Motor neuron (in vitro differentiated cells): ENCODE results near the gene GFRA4. TPM values are rescaled to one million over a fixed set of nuclear protein-coding genes. Genes with fewer than 3 reads are reported as not detected.

Experiments
- ATAC-seq, 8 experiments: fragments of 200-7000 bp; cut with Tn5 transposase; replicated peaks in 6 of 8; 2 replicates each; pipeline ENCODE4 v1.8.0; 2021; ENCODE audit warnings: mild to moderate bottlenecking in 8 of 8, moderate library complexity in 8 of 8
- H3K27ac ChIP-seq, 2 donors: fragments of 250-450 bp; sonication (Bioruptor Pico); 2 replicates each; pipeline ENCODE4 v1.9.0; 2021; ENCODE audit warnings: antibody characterized with exemption in 2 of 2, mild to moderate bottlenecking in 2 of 2, moderate library complexity in 1 of 2
- H3K4me1 ChIP-seq, 2 donors: fragments of 250-450 bp; sonication (Bioruptor Pico); replicated peaks in 1 of 2; 2 replicates each; pipeline ENCODE4 v1.6.1; 2021; ENCODE audit warnings: antibody characterized with exemption in 2 of 2, mild to moderate bottlenecking in 2 of 2, moderate library complexity in 1 of 2
- H3K4me3 ChIP-seq, 5 donors: fragments of 250-450 bp; sonication (Bioruptor Pico); 2 replicates each; pipeline ENCODE4 v1.9.0; 2021; ENCODE audit warnings: antibody characterized with exemption in 5 of 5, mild to moderate bottlenecking in 5 of 5, moderate library complexity in 4 of 5
- WGBS, 10 experiments: fragments of 450-650 bp; shearing (Covaris generic); methylation state at CpG; one replicate each; pipeline ENCODE4 v1.0.0; 2022; 5-methylcytosine and 5-hydroxymethylcytosine counted together
- in situ Hi-C, 9 experiments: fragments of 400-800 bp; cut with MboI; loops; one replicate each; pipeline ENCODE4 v1.15.0; 2021; ENCODE audit warnings: low sequenced_read_pairs in 9 of 9, low pct_unique_long_range_greater_than_20kb in 2 of 9; ENCODE audit not compliant: unreplicated experiment in 9 of 9
- total RNA-seq, 8 experiments: library from RNA; unstranded; fragments of 300-600 nt; gene quantifications; 2 replicates each; pipeline versions ENCODE4 v1.2.3 to v1.2.4, GENCODE V29; 2022

Gene GFRA4
- total RNA-seq, 8 experiments from 2014 or later, result 0.14 TPM; not detected in 7

DNA sequence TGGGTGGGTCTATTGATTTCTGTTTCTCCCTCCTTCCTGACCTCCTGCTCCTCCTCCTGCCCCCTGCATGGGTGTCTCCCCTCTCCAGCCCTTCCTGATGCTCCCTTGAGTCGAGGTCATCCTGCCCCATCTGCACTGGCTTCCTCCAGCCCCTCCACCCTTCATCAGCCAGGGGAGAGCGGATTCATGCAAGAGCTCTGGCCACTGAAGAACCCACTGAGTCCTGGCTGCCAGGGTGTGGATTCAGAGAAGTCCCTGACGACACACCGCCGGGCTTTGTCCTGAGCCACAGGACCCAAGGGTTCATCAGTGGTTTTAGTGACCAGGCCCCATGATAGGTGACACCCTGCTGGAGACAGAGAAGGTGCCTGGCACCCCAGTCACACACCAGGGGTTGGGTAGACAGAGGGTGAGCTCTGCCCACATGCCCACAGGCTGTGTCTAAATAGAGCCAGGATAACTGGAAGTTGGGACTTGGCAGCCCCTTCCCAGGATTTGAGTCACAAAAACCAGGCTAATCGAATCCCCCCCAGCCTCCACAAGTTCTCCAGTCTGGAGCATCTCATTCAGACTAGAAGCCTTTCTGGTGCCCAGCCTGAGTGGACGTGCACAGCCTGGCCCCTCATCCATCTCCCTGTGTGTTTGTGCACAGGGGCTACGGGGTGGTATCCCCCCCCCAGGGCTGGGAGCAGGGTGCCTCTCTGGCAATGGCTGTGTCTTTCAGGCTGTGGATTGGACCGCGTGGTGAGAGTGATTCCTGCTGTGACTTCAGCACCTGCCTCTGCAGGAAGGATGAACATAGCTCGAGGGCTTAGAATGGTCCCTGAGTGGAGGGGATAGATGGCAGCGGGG, 1.2 kb downstream of the GFRA4 start:
- ATAC-seq, result no peak
- in situ Hi-C loops, result no loop called here
- H3K4me1 ChIP-seq, result peaks cover 11 to 12% of the 10 kb centered on the region in 2 donors
- H3K27ac ChIP-seq, result no peak overlapping the region
- no peak overlapping the region for H3K4me3 ChIP-seq
- WGBS, 10 experiments, result 20 to 45% (median 40%) methylated on average over 1 to 3 of the region's 12 CpGs; no CpG with 5 or more reads in 6 of the 10 experiments

- peak in 7 of 8 experiments; percentile 15 to 37 (median 19) for ATAC-seq
- 0 to 100% (median 51%) methylated on average over 1 to 9 of the region's 60 CpGs; no CpG with 5 or more reads in 6 of the 10 experiments for WGBS, 10 experiments
- H3K4me3 ChIP-seq, result peak overlapping the region in 2 of 5 donors; percentile 16 to 21
Measured at GRCh38 chr20:3661060-3661813, 2.0 kb downstream of the GFRA4 start.

DNA sequence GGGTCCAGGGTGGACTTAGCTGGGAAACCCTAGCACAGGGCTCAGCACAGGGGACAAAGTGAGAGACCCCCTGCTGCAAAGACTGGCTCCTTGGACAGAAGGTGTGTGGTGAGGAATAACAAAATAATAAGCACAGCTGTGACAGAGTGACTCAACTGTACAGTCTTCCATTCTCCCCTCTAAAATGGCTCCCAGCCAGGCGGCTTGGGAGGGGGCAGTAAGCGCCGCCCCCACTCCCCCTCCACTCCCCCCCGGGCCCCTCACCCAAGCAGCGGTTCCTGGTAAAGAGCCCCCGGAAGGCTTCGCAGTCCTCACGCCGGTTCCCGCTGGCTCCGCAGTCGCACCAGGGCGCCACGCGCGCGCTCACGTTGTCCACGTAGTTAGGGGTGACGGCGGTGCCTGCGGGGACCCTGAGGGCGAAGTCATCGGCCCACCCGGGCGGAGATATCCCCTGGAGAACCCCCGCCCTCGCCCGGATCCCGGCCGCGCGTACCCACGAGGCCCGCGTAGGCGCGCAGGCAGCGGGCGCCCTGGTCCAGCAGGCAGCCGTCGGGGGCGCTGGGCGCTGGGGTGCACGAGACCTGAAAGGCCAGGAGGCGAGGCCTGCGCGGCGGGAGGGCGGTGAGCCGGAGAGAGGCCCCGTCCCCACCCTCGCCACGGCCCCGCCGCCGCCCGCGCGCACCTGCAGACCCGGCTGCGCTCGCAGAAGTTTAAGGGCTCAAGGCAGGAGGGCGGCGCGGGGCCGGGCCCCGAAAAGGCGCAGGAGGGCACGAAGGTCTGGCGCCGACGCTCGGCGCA, 2.7 kb downstream of the GFRA4 start:
- Histone ChIP-seq H3K27ac (no peak overlapping the region), H3K4me3 (peak overlapping the region in 2 of 5 donors; percentile 16 to 21), H3K4me1 (peaks cover 11 to 12% of the 10 kb centered on the region in 2 donors)
- in situ Hi-C loops, result no loop called here
- peak in 7 of 8 experiments; percentile 20 to 66 (median 58) for ATAC-seq
- WGBS, 10 experiments, result 2% methylated on average over 9 of the region's 75 CpGs; no CpG with 5 or more reads in 9 of the 10 experiments

More at GRCh38 chr20:3661060-3661813, 2.0 kb downstream of the GFRA4 start:
- in situ Hi-C loops, result no loop called here
- H3K4me1 ChIP-seq, result peaks cover 11 to 12% of the 10 kb centered on the region in 2 donors
- H3K27ac ChIP-seq, result no peak overlapping the region

DNA sequence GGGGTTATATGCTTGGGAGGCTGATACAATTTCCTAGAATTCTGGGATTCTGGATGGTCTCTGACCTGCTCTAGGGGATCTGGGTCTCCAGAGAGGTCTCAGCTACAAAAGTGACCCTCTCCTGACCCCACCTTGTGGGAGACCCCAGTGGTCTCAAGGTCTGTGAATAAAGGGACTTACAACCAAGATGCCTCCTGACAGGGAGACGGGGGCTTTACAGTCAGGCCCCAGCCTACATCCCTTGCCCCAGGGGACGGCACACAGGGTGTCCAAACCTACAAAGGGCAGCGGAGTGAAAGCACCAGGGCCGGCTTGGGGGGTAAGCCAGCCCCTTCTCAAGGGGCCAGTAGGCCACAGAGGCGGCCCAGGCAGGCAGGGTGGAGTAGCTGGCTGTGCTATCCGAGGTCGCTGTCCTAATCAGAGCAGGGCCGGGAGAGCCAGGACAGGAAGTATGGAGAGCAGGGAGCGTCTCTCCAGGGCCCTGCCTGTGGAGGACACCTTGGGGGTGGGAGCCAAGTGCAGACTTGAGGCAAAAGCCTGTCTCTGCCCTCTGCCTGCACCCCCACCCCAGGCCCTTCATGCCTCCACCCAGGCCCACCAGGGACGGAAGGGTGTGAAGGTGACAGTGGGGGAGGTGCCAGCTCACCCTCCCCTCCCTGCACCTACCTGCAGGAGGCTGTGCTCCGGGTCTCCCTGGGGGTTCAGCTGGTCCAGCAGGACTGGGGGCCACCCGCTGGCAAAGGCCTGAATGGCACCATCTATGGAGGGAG, 3.5 kb downstream of the GFRA4 start:
- Histone ChIP-seq H3K27ac (no peak overlapping the region), H3K4me3 (no peak overlapping the region), H3K4me1 (peaks cover 11 to 12% of the 10 kb centered on the region in 2 donors)
- in situ Hi-C loops, result no loop called here
- 20 to 100% (median 65%) methylated on average over 1 to 11 of the region's 12 CpGs; no CpG with 5 or more reads in 6 of the 10 experiments for WGBS, 10 experiments
- ATAC-seq, result peak in 3 of 8 experiments; percentile 2 to 23 (median 3)

DNA sequence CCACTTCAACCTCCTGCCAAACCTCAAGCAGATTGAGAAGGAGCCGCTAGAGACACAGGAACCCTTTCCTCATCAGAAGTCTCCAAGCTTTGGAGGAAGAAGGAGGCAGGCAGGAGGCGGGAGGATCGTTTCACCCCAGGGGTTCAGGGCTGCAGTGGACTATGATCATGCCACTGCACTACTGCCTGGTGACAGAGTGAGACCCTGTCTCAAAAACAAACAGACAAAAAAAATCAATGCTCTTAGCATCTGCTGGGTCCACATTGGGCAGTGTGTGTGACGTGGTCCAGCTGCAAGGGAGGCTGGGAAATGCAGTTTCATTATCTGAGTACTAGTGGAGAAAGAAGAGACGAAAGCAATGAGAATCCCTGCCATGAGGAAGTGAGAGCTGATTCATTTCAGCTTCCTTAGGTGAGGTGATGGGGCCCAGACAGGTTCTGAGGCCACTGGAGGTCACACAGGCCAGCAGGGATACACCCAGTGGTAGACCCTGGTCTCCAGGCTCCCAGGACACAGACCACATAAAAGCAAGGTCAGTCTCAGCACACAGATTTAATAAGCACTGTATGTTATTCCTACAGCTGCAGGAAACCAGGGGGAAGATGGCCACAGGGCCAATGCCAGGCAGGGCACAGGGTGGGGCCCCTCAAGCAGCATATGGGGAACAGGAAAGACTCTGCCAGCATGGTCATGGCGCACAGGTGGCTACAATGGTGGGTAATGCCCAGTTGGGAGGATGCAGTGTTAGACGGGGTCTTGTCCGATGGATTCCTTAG, 4.3 kb downstream of the GFRA4 start:
- H3K27ac ChIP-seq, result peak overlapping the region in 1 of 2 donors; percentile 47
- in situ Hi-C loops, result no loop called here
- 43 to 76% (median 68%) methylated on average over 2 to 5 of the region's 8 CpGs; no CpG with 5 or more reads in 6 of the 10 experiments for WGBS, 10 experiments
- no peak overlapping the region for H3K4me3 ChIP-seq
- peaks cover 11 to 12% of the 10 kb centered on the region in 2 donors for H3K4me1 ChIP-seq
- peak in 5 of 8 experiments; percentile 65 to 75 (median 67) for ATAC-seq

DNA sequence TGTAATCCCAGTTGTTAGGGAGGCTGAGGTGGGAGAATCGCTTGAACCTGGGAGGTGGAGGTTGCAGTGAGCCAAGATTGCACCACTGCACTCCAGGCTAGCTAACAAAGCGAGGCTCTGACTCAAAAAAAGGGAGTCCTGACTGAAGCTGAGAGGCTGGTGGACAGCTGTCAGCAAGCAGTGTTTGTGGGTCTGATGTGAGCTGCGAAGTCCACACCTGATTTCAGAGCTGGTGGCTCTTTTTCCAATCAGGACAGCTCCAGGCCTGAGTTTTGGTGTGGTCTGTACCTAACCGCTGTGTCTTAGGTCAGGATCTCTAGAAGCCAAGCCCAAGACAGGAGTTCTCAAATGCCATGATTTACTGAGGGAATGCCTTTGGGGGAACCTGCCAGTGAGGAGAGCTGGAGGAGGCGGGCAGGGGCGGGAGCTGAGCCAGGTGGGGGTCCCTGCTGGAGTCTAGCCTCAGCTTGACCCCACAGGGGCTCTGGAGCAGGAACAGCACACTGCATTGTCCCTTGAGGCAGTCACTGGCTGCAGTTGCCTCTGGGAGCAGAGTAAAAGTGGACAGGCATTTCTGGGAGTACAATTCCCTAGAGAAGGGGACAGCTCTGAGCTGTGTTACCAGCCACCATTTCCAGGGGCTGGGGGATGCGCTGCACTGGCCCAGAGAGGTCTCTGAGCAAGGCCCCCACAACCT, 5.0 kb downstream of the GFRA4 start:
- Histone ChIP-seq H3K4me3 (no peak overlapping the region), H3K4me1 (peaks cover 11 to 12% of the 10 kb centered on the region in 2 donors), H3K27ac (peak overlapping the region in 1 of 2 donors; percentile 47)
- 60 to 95% (median 88%) methylated on average over 1 to 3 of the region's 7 CpGs; no CpG with 5 or more reads in 6 of the 10 experiments for WGBS, 10 experiments
- in situ Hi-C loops, result no loop called here
- ATAC-seq, result peak in 4 of 8 experiments; percentile 6 to 20 (median 14)

GRCh38 chr20:3655131-3655405, 8.1 kb downstream of the GFRA4 start:
- 47 to 90% (median 60%) methylated on average over 1 to 2 of the region's 4 CpGs; no CpG with 5 or more reads in 6 of the 10 experiments for WGBS, 10 experiments
- ATAC-seq, result no peak
- peaks cover 11 to 12% of the 10 kb centered on the region in 2 donors for H3K4me1 ChIP-seq
- in situ Hi-C loops, result no loop called here
- H3K4me3 ChIP-seq, result no peak overlapping the region
- no peak overlapping the region for H3K27ac ChIP-seq

GRCh38 chr20:3654326-3655130, 8.7 kb downstream of the GFRA4 start:
- Histone ChIP-seq H3K4me1 (peaks cover 11 to 12% of the 10 kb centered on the region in 2 donors), H3K4me3 (no peak overlapping the region), H3K27ac (no peak overlapping the region)
- WGBS, 10 experiments, result 26 to 90% (median 60%) methylated on average over 2 to 12 of the region's 17 CpGs; no CpG with 5 or more reads in 1 of the 10 experiments
- ATAC-seq, result no peak
- in situ Hi-C loops, result no loop called here

- H3K4me3 ChIP-seq, result no peak overlapping the region
- H3K27ac ChIP-seq, result no peak overlapping the region
- 0 to 80% (median 73%) methylated on average over 1 to 2 of the region's 2 CpGs; no CpG with 5 or more reads in 5 of the 10 experiments for WGBS, 10 experiments
- H3K4me1 ChIP-seq, result peaks cover 8% of the 10 kb centered on the region in 2 donors
- no peak for ATAC-seq
- in situ Hi-C loops, result no loop called here
Measured at GRCh38 chr20:3653921-3654320, 9.3 kb downstream of the GFRA4 start.

DNA sequence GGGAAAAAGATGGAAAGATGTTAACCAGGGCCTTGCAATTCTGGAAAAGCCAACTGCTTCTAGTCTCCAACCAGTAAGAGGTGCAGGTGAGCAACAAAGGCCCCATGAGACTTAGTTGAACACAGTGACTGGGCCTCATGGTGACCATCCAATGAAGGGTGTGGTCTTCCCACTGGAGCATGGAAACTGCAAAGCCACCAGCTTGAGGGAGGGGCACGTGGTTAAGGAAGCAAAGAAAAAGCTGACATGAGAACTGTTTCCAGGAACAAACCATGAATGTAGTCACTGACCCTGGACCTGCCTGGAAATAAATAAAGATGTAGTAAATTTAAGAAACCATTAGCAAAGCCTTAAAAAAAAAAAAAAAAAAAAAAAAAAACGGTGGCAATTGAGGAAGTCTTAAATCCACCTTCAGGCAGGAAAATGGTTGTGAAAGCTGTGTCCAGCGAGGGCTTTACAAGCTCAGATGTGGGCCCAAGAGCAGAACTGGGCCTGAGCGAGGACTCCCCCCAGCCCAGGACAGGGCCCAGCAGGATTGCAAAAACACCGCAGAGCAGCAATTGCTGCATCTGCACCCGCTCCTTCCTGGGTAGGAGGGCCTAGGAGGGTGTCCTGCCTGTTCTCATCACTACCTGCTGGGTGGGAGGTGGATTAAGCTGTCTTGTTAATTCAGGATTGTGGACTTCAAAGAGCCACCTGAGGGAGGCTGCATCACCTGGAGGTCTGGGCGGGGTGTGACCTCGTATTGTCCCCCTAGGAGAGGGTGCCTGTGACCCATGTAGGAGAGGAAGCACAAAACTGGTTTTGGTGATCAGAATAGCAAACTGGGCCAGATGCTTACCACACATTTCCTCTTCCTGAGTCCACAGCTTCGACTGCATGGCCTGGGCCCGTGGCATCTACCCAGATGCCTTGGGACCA, 10.3 kb downstream of the GFRA4 start:
- peak in 2 of 8 experiments; percentile 69 to 88 for ATAC-seq
- Histone ChIP-seq H3K4me1 (no peaks in the 10 kb centered on the region), H3K27ac (no peak overlapping the region), H3K4me3 (no peak overlapping the region)
- in situ Hi-C loops, result no loop called here
- 50 to 94% (median 86%) methylated on average over 2 to 8 of the region's 10 CpGs; no CpG with 5 or more reads in 1 of the 10 experiments for WGBS, 10 experiments
